Fibroblast of villous mesenchyme (primary cell): ENCODE measurements around the gene UBB. TPM values are rescaled to one million over a fixed set of nuclear protein-coding genes. Genes with fewer than 3 reads are reported as not detected.

Source experiments
- DNase-seq: peaks from one replicate; pipeline ENCODE4 v3.0.0-alpha.2; 2010; ENCODE audit warnings: low read depth
- H3K4me3 ChIP-seq: 2 replicates; pipeline ENCODE4 v1.5.1; 2011; ENCODE audit warnings: low read depth, mild to moderate bottlenecking, low read length
- total RNA-seq: library from RNA; depleted of rRNA; stranded (reverse); fragments of >200 nt; gene quantifications from 2 replicates; pipeline ENCODE4 v1.2.3, GENCODE V29; 2012
- TF ChIP-seq, protein P1 (sequence below): IDR thresholded peaks from 2 replicates; pipeline ENCODE4 v1.5.1; 2012; ENCODE audit warnings: low read depth, mild to moderate bottlenecking, low read length; ENCODE audit not compliant: insufficient read depth

Gene UBB
- total RNA-seq, 1 donor, result 1,346 TPM

DNA sequence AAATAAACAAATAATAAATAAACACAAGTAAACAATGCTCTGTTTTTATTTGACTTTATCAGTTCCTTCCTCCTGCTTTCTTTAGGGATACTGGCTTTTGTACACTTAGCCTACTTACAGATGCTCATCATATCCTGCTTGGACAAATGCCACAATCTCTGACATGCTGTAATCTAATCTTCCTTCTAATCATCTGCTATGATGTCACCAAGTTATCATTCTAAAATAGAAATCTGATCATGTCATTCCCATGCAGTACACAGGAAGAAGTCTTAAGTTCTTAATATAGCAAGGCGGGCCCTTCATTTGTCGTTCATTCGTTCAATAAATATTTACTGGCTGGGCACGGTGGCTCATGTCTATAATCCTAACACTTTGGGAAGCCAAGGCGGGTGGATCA is 9.1 kb upstream of the UBB start:
- no peak overlapping the region for H3K4me3 ChIP-seq
- peak; percentile 77 for DNase-seq
- TF ChIP-seq, protein P1, sequence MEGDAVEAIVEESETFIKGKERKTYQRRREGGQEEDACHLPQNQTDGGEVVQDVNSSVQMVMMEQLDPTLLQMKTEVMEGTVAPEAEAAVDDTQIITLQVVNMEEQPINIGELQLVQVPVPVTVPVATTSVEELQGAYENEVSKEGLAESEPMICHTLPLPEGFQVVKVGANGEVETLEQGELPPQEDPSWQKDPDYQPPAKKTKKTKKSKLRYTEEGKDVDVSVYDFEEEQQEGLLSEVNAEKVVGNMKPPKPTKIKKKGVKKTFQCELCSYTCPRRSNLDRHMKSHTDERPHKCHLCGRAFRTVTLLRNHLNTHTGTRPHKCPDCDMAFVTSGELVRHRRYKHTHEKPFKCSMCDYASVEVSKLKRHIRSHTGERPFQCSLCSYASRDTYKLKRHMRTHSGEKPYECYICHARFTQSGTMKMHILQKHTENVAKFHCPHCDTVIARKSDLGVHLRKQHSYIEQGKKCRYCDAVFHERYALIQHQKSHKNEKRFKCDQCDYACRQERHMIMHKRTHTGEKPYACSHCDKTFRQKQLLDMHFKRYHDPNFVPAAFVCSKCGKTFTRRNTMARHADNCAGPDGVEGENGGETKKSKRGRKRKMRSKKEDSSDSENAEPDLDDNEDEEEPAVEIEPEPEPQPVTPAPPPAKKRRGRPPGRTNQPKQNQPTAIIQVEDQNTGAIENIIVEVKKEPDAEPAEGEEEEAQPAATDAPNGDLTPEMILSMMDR, result no peak

DNA sequence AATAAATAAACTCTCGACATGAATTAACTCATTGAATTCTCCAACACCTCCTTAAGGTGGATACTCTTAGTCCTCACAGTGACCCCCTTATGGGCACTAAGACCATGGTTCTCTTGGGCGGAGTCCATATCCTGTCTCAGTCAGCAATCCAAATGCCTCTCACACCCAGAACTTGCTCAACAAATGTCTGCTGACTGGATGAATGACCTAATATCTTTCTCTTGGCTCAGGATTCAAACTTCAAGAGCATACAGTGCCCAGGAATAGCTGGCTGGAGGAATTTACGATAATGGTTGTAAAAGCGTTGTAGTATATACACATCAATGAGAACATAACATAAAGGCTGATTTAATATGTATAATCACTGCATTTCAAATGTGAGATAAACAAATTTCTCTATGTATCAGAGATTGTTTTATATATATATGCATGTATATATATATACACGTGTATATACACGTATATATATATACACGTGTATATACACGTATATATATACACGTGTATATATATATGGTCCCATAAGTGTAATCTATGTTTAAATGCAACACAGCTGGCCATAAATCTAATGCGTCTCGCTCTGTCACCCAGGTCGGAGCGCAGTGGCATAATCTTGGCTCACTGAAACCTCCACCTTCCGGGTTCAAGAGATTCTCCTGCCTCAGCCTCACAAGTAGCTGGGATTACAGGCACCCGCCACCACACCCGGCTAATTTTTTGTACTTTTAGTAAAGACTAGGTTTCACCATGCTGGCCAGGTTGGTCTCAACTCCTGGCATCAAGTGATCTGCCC is 6.5 kb upstream of the UBB start:
- TF ChIP-seq, protein P1, result no peak
- no peak overlapping the region for H3K4me3 ChIP-seq
- DNase-seq, result peak; percentile 92

DNA sequence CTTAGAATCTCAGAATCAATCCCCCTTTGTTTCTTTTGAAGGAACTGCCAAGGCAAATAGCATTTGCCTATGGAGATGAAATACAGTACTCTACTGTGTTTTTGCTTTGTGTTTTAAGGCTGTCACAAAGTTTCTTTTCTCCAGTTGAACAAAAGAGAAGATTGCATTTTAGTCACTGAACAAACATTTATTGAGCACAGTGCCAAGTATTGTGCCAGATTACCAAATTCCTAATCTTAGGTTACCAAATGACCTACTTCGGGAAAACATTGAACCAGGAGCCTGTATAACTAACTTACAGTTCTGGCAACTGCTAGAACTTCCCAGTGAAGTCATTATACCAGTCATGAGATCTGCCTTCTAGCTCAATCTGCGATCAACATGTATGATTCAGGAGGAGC is 3.0 kb upstream of the UBB start:
- H3K4me3 ChIP-seq, result no peak overlapping the region
- peak; percentile 29 for DNase-seq
- TF ChIP-seq, protein P1, result no peak

DNA sequence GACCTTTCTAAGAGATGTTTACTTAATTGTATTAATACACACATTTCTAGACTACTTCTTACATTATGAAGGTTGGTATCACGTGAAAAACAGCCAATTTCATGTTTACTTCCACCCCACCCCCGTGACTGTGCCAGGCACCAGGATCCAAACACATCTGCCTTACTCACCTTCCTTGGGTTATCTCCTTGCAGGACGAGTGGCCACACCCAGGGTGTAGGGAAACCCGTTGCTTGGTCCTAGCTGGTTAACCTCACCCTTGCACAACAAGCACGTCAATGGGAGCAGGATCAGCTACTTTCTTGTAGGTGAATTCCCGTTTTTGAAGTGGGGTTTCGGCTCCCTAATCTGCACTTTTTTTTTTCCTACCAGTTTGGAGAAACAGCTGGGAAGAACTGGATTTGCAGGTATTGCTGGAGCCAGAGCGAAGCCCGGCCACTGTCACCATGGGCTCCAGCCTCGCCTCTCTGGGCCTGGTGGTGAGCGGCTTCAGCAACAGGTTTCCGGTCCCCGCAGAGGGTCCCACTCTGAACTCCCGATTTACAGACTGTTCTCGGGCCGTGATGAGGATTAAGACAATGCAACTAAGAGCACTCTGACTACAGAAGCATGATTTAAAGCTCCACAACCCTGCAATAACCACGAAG is 2.1 kb upstream of the UBB start:
- H3K4me3 ChIP-seq, result no peak overlapping the region
- DNase-seq, result no peak
- TF ChIP-seq, protein P1, result no peak

DNA sequence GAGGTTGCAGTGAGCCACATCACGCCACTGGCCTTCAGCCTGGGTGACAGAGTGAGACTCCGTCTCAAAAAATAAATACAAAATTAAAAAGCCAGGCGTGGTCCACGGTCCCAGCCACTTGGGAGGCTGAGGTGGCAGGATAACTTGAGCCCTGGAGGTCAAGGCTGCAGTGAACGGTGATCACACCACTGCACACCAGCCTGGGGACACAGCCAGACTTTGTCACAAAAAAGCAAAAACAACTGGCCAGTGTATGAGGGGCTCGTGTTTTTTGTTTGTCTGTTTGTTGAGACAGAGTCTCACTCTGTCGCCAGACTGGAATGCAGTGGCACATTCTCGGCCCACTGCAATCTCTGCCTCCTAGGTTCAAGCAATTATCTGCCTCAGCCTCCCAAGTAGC is 1.2 kb upstream of the UBB start:
- TF ChIP-seq, protein P1, result no peak
- H3K4me3 ChIP-seq, result no peak overlapping the region
- DNase-seq, result no peak

DNA sequence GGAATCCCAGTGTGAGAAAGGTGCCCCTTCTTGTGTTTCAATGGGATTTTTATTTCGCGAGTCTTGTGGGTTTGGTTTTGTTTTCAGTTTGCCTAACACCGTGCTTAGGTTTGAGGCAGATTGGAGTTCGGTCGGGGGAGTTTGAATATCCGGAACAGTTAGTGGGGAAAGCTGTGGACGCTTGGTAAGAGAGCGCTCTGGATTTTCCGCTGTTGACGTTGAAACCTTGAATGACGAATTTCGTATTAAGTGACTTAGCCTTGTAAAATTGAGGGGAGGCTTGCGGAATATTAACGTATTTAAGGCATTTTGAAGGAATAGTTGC is 567 bp downstream of the UBB start:
- TF ChIP-seq, protein P1, result no peak
- peak; percentile 59 for DNase-seq
- peak overlapping the region; percentile 98 for H3K4me3 ChIP-seq

DNA sequence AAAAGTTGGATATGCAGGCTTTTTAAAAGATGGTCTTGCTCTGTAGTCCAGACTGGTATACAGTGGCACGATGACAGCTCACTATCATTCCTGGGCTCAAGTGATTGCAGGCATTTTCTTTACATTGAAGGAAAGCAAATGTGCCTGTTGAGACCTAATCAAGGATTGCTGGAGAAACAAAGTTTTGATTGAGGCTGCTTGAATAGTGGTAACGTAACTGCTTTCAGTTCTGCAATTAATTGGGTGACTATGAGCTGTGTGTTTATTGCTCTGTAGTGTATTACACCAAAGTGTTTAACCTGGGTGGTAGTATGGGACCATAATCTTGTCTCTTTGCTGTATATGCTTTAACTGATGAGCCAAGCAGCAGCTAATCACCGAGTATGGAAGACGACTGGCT is 2.3 kb downstream of the UBB start:
- DNase-seq, result no peak
- peak overlapping the region; percentile 98 for H3K4me3 ChIP-seq
- TF ChIP-seq, protein P1, result no peak
